HG03457 (cell line): ENCODE measurements around the gene ABHD17B.
"Not testable (repeated sequence)": the region's sequence is repeated elsewhere in the genome, so short reads cannot be mapped to it uniquely, and the experiment has no call there.

Experiments
- ATAC-seq: cut with Tn5 transposase; IDR thresholded peaks from one replicate; pipeline ENCODE4 v1.9.1; 2021; ENCODE audit warnings: moderate number of reproducible peaks; ENCODE audit not compliant: unreplicated experiment

ABHD17B gene

GRCh38 chr9:71916834-71917534, 6.0 kb upstream of the ABHD17B start:
- ATAC-seq, result no peak

- no peak for ATAC-seq
These were observed 4.5 kb upstream of the ABHD17B start for GRCh38 chr9:71915495-71915894.

GRCh38 chr9:71911908-71912335, 929 bp upstream of the ABHD17B start:
- no peak for ATAC-seq

- peak; percentile 4 for ATAC-seq
These were observed 338 bp downstream of the ABHD17B start for GRCh38 chr9:71910650-71911060.

GRCh38 chr9:71909887-71910649, 925 bp downstream of the ABHD17B start:
- peak; percentile 1 for ATAC-seq

DNA sequence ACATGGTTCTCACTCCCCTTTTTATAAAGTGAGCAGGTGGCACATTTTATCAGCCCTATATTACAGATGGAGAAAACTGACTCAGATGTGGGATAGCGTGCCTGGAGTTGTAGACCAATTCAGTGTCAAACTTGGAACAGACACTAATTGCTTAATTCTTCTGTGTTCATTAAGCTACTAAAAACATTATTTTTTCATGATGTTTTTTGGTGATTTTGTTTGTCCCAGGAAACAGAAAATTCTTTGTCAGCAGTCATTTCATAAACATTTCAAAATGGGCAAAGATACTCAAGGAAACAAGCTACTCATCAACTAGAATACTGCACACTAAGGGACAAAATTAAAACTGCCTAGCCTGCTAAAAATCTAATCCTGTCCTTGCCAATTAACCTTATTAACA, 2.2 kb downstream of the ABHD17B start:
- ATAC-seq, result no peak

DNA sequence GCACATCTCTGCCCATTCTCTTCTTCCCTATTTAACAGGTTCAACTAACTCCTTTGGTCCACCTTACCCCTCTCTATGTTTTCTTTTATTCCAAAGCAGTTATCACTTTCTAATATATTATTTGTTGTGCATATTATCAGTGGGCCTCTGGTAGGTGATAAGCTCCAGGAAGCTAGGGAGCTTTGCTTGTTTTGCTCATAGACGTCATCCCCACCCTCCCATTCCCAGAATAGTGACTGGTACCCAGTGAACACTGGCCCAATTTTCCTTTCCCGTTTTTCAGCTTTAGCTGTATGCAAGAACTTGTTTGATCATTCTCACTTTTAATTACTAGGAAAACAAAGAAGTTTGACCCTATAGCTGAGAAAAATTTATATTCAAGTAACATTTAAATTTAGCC, 6.9 kb downstream of the ABHD17B start:
- no peak for ATAC-seq

- ATAC-seq, result no peak
These were observed 9.0 kb downstream of the ABHD17B start for GRCh38 chr9:71901695-71902597.

GRCh38 chr9:71898756-71899155, 12.2 kb downstream of the ABHD17B start:
- not testable (repeated sequence) for ATAC-seq

- ATAC-seq, result peak; percentile 48
These were observed 13.4 kb downstream of the ABHD17B start for GRCh38 chr9:71897577-71897976.

GRCh38 chr9:71896761-71897160, 14.2 kb downstream of the ABHD17B start:
- no peak for ATAC-seq

GRCh38 chr9:71895955-71896354, 15.0 kb downstream of the ABHD17B start:
- no peak for ATAC-seq

DNA sequence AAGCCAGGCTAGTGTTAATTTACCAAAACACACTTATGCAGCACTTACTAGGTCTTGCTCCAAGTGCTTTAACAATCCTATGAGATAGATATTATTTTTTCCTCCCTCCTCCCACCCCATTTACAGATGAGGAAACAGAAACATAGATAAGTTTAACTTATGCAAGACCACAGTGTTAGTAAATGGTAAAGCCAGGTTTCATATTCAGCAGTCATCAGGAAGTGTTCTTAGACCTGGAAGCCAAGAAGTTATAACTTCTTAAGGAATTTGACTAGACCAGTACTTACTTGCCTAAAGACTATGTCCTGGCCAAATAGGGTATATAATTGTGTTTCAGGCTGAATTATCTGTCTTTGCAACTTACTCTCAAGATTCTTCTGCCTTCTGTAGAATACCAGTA, 15.9 kb downstream of the ABHD17B start:
- ATAC-seq, result peak; percentile 50

DNA sequence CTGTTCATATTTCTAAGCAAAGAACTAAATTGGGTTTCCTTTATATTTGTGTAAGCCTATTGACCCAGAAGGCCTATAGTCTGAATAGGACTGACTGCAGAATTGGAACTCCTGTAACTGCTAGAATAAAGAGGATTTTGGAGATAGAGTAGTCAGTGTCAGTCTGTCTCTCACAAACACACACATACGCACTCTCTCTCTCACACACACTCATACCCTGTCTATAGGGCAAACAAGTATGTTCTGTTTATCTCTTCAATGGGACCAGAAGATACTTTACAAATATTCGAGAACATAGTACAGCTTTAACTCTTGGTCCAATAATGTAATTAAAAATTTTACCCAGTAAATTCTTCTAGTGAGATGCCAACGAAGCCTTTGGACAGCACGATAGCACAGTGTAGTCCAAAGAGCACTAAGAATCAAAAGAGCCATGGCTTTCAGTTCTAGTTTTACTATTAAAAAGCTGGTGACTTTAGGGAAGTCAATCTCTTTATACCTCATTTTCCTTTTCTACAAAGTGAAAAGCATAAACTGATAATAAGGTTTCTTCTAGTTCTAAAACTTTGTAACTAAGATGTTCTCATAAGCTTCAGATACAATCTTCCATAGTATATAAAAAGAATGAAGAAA, 19.3 kb downstream of the ABHD17B start:
- ATAC-seq, result no peak

DNA sequence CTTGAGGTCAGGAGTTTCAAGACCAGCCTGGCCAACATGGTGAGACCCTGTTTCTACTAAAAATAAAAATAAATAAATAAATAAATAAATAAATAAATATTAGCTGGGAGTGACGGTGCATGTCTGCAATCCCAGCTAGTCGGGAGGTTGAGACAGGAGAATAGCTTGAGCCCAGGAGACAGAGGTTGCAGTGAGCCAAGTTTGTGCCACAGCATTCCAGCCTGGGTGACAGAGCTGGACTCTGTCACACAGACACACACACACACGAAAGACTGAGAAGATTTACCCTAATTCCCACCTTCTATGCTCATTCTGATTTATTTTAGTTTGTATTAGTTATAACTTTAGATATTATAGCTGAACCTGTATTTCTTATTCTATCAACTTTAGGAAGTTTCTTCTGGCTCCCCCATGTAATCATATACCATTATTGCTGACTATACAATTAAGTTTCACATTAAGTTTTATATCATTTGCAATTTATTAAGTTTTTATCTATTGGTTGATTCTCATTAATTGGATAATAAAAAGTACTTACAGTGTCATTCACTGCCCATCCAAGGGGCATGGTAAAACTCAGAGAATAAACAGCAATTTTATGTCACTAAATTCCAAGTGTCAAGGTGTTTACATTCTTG, 20.8 kb downstream of the ABHD17B start:
- no peak for ATAC-seq

GRCh38 chr9:71887362-71887761, 23.6 kb downstream of the ABHD17B start:
- no peak for ATAC-seq

DNA sequence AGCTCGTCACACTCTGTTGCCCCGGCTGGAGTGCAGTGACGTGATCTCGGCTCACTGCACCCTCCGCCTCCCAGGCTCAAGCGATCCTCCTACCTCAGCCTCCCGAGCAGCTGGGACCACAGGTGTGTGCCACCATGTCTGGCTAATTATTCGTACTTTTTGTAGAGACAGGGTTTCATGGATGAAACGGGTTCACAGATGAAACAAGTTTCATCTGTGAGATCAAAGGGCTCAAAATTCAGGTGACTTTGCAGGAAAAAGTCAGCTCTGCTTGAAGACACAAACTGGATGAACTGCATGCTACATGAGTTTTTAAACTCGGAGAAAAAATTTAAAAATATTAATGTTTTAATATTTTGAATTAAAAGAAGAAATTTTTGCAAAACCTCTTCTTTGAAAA, 24.5 kb downstream of the ABHD17B start:
- ATAC-seq, result no peak

DNA sequence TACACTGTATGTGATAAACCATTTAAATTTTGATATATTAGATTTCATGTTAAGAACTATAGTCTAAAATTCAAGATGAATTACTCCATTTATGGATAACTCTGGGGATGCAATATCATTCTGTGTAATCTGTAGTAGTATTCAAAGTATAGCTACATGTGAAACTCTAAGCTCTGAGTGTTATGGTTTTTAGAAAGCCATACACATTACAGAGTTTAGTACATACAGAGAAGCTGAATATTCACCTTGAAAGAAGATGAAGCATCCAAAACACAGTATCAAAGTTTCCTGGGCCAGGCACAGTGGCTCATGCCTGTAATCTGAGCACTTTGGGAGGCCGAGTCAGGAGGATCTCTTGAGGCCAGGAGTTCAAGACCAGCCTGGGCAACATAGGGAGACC, 25.0 kb downstream of the ABHD17B start:
- ATAC-seq, result no peak

- ATAC-seq, result no peak
These were observed 25.5 kb downstream of the ABHD17B start for GRCh38 chr9:71885467-71885866.

DNA sequence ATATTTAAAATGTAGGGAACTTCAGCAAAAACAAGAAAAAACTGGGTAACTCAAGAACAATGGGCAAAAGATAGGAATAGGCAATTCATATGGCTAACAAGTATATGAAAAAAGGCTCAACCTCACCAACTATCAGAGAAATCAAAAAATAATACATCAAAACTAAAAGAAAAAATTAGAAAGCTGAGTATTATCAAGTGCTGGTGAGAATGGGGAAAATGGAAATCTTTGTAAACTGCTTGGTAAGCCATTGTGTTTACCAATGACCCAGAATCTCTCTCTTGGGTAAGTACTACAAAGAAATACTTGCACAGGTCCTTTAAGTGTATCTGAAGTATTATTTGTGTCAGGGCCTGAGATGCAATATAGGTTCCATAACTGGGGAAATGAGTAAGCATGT, 27.0 kb downstream of the ABHD17B start:
- ATAC-seq, result no peak
